ENCODE data around the gene SLIT1. TPM values are rescaled to one million over a fixed set of nuclear protein-coding genes. Genes with fewer than 3 reads are reported as not detected.
A peak's percentile ranks its signal among the peaks of the same experiment; 100 is the strongest.

SLIT1 gene
- total RNA-seq, 1 experiment from 2014 or later, result not detected

DNA sequence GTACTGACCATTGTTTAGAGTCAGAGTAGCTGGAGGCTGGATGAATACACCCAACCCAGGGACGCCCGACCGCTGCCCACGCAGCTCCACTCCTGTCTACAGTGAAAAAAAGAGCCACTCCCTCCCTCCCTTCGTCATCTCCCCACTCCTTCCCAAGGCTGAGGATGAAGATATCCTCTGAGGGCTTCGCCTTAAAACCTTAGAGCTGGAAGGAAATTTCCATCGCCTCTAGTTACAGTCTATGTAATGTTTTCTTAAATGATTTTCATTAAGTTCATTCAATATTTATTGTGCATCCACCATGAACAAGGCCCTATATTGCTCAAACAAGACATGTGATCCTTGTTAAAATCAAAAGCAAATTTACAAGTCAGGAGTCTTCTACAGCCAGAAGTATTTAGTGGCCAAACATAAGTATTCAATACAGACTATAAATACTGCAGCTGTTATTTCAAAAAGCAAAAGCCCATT lies 11.3 kb upstream of the SLIT1 start:
- CTCF ChIA-PET, result interaction anchor here (0.6 to 7.0 kb wide), 13 partner anchors 12 to 686 kb away, joined by 3 to 111 read pairs (median 3); no protein-coding TSS in a partner anchor
- intact Hi-C loops (cut with micrococcal nuclease), result no loop called here
- peaks cover 29% of the 10 kb centered on the region for H3K27me3 Mint-ChIP-seq (ENCODE audit: insufficient read depth, unreplicated experiment)

GRCh38 chr10:97196223-97197029 lies 10.7 kb upstream of the SLIT1 start:
- TF ChIP-seq, protein P1, sequence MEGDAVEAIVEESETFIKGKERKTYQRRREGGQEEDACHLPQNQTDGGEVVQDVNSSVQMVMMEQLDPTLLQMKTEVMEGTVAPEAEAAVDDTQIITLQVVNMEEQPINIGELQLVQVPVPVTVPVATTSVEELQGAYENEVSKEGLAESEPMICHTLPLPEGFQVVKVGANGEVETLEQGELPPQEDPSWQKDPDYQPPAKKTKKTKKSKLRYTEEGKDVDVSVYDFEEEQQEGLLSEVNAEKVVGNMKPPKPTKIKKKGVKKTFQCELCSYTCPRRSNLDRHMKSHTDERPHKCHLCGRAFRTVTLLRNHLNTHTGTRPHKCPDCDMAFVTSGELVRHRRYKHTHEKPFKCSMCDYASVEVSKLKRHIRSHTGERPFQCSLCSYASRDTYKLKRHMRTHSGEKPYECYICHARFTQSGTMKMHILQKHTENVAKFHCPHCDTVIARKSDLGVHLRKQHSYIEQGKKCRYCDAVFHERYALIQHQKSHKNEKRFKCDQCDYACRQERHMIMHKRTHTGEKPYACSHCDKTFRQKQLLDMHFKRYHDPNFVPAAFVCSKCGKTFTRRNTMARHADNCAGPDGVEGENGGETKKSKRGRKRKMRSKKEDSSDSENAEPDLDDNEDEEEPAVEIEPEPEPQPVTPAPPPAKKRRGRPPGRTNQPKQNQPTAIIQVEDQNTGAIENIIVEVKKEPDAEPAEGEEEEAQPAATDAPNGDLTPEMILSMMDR (IDR thresholded peaks at IDR 0.05; ENCODE audit: unreplicated experiment), result peak; percentile 69
- intact Hi-C loops (cut with micrococcal nuclease), result no loop called here
- POLR2A ChIA-PET, result interaction anchor here (0.6 to 1.2 kb wide), 2 partner anchors 9 to 92 kb away, joined by 3 read pairs; no protein-coding TSS in a partner anchor
- Mint-ChIP-seq H3K4me3 (ENCODE audit: unreplicated experiment) (peak overlapping the region; percentile 50), H3K9me3 (ENCODE audit: unreplicated experiment) (no peaks in the 10 kb centered on the region), H3K4me1 (ENCODE audit: insufficient read depth, unreplicated experiment) (no peaks in the 10 kb centered on the region), H3K36me3 (ENCODE audit: insufficient read depth, unreplicated experiment) (no peaks in the 10 kb centered on the region), H3K27ac (ENCODE audit: low read depth, unreplicated experiment) (no peak overlapping the region), H3K27me3 (ENCODE audit: insufficient read depth, unreplicated experiment) (peaks cover 36% of the 10 kb centered on the region)
- DNase-seq (ENCODE audit: unreplicated experiment), result peak; percentile 55
- CTCF ChIA-PET, result interaction anchor here (0.6 to 7.0 kb wide), 13 partner anchors 12 to 685 kb away, joined by 3 to 111 read pairs (median 3); no protein-coding TSS in a partner anchor
- BruUV-seq (replicated peaks), result no TSS peak

More for the DNA sequence above, 11.3 kb upstream of the SLIT1 start:
- DNase-seq (ENCODE audit: unreplicated experiment), result no peak
- Mint-ChIP-seq H3K4me1 (ENCODE audit: insufficient read depth, unreplicated experiment) (no peaks in the 10 kb centered on the region), H3K36me3 (ENCODE audit: insufficient read depth, unreplicated experiment) (no peaks in the 10 kb centered on the region), H3K9me3 (ENCODE audit: unreplicated experiment) (no peaks in the 10 kb centered on the region), H3K4me3 (ENCODE audit: unreplicated experiment) (no peak overlapping the region), H3K27ac (ENCODE audit: low read depth, unreplicated experiment) (no peak overlapping the region)
- POLR2A ChIA-PET, result interaction anchor here (0.6 to 1.2 kb wide), 2 partner anchors 9 to 93 kb away, joined by 3 read pairs; no protein-coding TSS in a partner anchor
- no TSS peak for BruUV-seq (replicated peaks)
- TF ChIP-seq, protein P1 (IDR thresholded peaks at IDR 0.05; ENCODE audit: unreplicated experiment), result no peak

DNA sequence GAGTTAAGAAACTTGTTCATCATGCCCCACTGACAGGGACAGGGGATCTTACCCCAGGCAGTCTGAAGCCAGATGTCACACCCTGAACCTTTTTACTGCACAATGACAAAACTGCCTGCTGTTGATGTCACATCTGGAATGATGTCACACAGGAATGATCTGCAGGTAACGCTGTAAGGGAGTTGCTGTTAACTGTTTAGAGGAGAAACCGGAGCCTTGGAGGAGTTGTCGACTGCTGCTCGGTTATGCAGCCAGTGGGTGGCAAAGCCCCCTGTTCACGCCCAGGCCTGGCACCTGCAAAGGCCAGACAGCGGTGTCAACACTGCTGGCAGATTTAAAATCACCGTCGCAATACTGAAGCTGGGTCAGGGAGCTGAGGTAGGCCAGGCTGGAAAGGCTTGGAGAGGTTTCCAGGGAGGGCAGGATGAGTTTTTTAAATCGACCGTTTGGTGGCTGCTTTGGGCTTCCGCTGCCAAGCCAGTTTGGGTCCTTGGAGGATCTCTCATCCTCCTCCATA lies 10.0 kb upstream of the SLIT1 start:
- ChIA-PET POLR2A (no interaction called here), CTCF (interaction anchor here (0.6 to 7.0 kb wide), 5 partner anchors 13 to 129 kb away, joined by 3 to 111 read pairs (median 4); no protein-coding TSS in a partner anchor)
- Mint-ChIP-seq H3K4me3 (ENCODE audit: unreplicated experiment) (peak overlapping the region; percentile 50), H3K27me3 (ENCODE audit: insufficient read depth, unreplicated experiment) (peaks cover 42% of the 10 kb centered on the region), H3K4me1 (ENCODE audit: insufficient read depth, unreplicated experiment) (no peaks in the 10 kb centered on the region), H3K9me3 (ENCODE audit: unreplicated experiment) (no peaks in the 10 kb centered on the region), H3K36me3 (ENCODE audit: insufficient read depth, unreplicated experiment) (no peaks in the 10 kb centered on the region), H3K27ac (ENCODE audit: low read depth, unreplicated experiment) (no peak overlapping the region)
- no TSS peak for BruUV-seq (replicated peaks)
- no peak for DNase-seq (ENCODE audit: unreplicated experiment)
- TF ChIP-seq, protein P1 (IDR thresholded peaks at IDR 0.05; ENCODE audit: unreplicated experiment), result no peak
- intact Hi-C loops (cut with micrococcal nuclease), result no loop called here

GRCh38 chr10:97192952-97193435 lies 7.2 kb upstream of the SLIT1 start:
- ChIA-PET POLR2A (interaction anchor here (1.2 kb wide), 1 partner anchor 14 kb away, joined by 3 read pairs; no protein-coding TSS in a partner anchor), CTCF (interaction anchor here (0.6 to 1.8 kb wide), 4 partner anchors 15 to 433 kb away, joined by 6 to 14 read pairs (median 8); no protein-coding TSS in a partner anchor)
- no TSS peak for BruUV-seq (replicated peaks)
- DNase-seq (ENCODE audit: unreplicated experiment), result no peak
- Mint-ChIP-seq H3K27ac (ENCODE audit: low read depth, unreplicated experiment) (no peak overlapping the region), H3K36me3 (ENCODE audit: insufficient read depth, unreplicated experiment) (no peaks in the 10 kb centered on the region), H3K9me3 (ENCODE audit: unreplicated experiment) (no peaks in the 10 kb centered on the region), H3K4me3 (ENCODE audit: unreplicated experiment) (no peak overlapping the region), H3K4me1 (ENCODE audit: insufficient read depth, unreplicated experiment) (no peaks in the 10 kb centered on the region), H3K27me3 (ENCODE audit: insufficient read depth, unreplicated experiment) (peaks cover 48% of the 10 kb centered on the region)
- TF ChIP-seq, protein P1 (IDR thresholded peaks at IDR 0.05; ENCODE audit: unreplicated experiment), result no peak
- intact Hi-C loops (cut with micrococcal nuclease), result no loop called here

All from MCF 10A (cell line).